B cell (primary cell): Measurements from ENCODE around the gene KANK3.

ENCODE experiments used
- EZH2 ChIP-seq: IDR thresholded peaks from 2 replicates; pipeline ENCODE4 v1.6.1; 2012; ENCODE audit warnings: borderline replicate concordance, low read depth, mild to moderate bottlenecking, moderate library complexity, low read length; ENCODE audit not compliant: insufficient read depth, poor library complexity, severe bottlenecking
- TF ChIP-seq, protein P1 (sequence below): fragments of 200-600 bp; IDR thresholded peaks from one replicate; pipeline ENCODE4 v1.8.0; 2022; ENCODE audit warnings: antibody characterized with exemption, mild to moderate bottlenecking

DNA sequence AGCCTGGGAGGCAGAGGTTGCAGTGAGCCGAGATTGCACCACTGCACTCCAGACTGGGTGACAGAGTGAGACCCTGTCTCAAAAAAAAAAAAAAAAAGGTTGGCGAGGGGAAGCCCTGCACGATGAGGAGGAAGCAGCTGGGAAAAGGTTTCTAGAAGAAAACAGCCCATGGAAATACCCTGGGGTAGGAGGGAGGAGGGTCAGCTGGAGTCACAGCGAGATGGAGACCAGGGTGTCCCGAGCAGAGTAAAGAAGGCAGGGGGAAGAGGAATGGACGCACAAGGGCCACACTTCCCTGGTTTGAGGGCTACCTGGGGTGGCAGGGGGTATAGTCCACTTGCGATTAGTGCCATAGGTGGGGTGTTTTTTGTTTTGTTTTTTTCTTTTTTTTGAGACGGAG lies 6.4 kb downstream of the KANK3 start:
- TF ChIP-seq, protein P1, sequence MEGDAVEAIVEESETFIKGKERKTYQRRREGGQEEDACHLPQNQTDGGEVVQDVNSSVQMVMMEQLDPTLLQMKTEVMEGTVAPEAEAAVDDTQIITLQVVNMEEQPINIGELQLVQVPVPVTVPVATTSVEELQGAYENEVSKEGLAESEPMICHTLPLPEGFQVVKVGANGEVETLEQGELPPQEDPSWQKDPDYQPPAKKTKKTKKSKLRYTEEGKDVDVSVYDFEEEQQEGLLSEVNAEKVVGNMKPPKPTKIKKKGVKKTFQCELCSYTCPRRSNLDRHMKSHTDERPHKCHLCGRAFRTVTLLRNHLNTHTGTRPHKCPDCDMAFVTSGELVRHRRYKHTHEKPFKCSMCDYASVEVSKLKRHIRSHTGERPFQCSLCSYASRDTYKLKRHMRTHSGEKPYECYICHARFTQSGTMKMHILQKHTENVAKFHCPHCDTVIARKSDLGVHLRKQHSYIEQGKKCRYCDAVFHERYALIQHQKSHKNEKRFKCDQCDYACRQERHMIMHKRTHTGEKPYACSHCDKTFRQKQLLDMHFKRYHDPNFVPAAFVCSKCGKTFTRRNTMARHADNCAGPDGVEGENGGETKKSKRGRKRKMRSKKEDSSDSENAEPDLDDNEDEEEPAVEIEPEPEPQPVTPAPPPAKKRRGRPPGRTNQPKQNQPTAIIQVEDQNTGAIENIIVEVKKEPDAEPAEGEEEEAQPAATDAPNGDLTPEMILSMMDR, result no peak
- TF ChIP-seq EZH2, result no peak
